Muscle of back (tissue), 11 donors: ENCODE data around the gene ARHGAP26. TPM values are rescaled to one million over a fixed set of nuclear protein-coding genes. Genes with fewer than 3 reads are reported as not detected.

Source experiments
- DNase-seq, 3 donors: peaks; one replicate each; pipeline versions ENCODE4 v3.0.0 to v3.0.0-alpha.2; 2013
- polyA plus RNA-seq, 10 donors: library from polyadenylated mRNA; unstranded; fragments of 120-200 nt; gene quantifications; one replicate each; pipeline ENCODE4 v1.2.1, GENCODE V29; 2013; ENCODE audit not compliant: insufficient read length in 10 of 10

The ARHGAP26 gene
- polyA plus RNA-seq, 10 donors: 10.7 to 23.3 (median 16.0) TPM

DNA sequence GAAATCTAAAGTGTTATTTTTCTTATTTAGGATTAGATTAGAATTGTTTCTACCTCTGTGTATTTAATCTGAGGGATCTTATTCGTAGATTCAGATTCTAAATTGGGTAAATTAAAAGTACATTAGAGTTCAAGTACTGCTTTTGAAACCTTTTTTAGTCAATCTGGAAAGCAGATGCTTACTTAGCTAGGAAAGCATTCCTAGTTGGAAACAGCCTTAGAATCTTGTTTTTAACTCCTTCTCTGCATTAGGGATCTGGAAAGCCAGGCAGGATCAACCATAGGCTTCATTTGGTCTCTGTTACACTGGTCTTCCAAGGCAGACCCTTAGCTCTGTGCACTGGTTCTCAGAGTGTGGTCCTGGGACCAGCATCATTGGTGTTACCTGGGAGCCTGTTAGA lies 385.9 kb downstream of the ARHGAP26 start:
- peak in 1 of 3 donors; percentile 47 for DNase-seq

- peak in 1 of 3 donors; percentile 44 for DNase-seq
Observed at GRCh38 chr5:143156572-143156971, 386.4 kb downstream of the ARHGAP26 start.

DNA sequence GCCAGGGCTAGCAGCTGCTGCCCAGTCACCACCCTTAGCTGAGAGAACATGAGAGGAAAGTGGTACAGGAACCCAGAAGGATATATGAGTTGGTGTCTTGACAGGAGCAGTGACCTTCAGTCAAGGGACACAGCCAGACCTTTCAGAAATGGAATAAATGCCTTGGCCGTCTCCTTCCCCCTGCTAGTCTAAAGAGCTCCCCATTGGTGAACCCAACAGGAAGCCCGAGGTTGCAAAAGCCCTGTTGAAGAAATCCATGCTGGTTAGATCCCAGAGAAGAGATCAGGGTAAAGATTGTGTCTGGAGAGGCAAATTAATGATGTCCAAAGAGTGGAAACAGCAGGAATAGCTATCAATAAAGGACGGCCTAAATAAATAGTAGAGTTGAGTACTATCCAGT lies 388.9 kb downstream of the ARHGAP26 start:
- DNase-seq: no peak

GRCh38 chr5:143161885-143162540 lies 391.8 kb downstream of the ARHGAP26 start:
- DNase-seq: peak in 1 of 3 donors; percentile 56

- DNase-seq: no peak
Observed at GRCh38 chr5:143162810-143163209, 392.6 kb downstream of the ARHGAP26 start.

GRCh38 chr5:143164557-143164956 lies 394.4 kb downstream of the ARHGAP26 start:
- no peak for DNase-seq

- DNase-seq: no peak
Observed at GRCh38 chr5:143165049-143165880, 395.1 kb downstream of the ARHGAP26 start.

DNA sequence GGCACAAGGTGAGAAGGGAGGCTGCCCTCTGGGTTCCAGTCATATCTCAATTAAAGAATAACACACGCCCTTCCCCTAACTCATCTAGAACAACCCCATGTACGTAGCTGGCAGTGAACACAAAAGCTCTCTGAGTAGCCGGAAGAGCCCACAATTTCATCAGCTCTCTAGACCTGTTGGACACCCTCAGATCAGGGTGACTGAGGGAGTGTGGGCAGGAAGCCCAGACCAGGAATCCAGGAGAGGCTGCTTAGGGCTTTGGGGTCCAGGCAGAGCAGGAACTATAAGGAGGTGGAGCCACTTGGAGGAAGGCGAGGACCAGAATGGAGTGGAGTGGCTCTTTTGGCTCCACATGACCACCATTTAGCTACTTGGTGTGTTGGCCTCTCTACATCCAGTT lies 395.9 kb downstream of the ARHGAP26 start:
- no peak for DNase-seq

GRCh38 chr5:143166661-143167420 lies 396.7 kb downstream of the ARHGAP26 start:
- DNase-seq: no peak

GRCh38 chr5:143168171-143168741 lies 398.1 kb downstream of the ARHGAP26 start:
- DNase-seq: peak; percentile 55 to 72 (median 59)

GRCh38 chr5:143168921-143169810 lies 399.0 kb downstream of the ARHGAP26 start:
- no peak for DNase-seq

GRCh38 chr5:143170104-143170503 lies 399.9 kb downstream of the ARHGAP26 start:
- DNase-seq: no peak

GRCh38 chr5:143170977-143171376 lies 400.8 kb downstream of the ARHGAP26 start:
- no peak for DNase-seq

- no peak for DNase-seq
Observed at GRCh38 chr5:143172739-143173138, 402.6 kb downstream of the ARHGAP26 start.

- DNase-seq: no peak
Observed at GRCh38 chr5:143173139-143173889, 403.1 kb downstream of the ARHGAP26 start.

GRCh38 chr5:143174714-143175398 lies 404.7 kb downstream of the ARHGAP26 start:
- DNase-seq: no peak

DNA sequence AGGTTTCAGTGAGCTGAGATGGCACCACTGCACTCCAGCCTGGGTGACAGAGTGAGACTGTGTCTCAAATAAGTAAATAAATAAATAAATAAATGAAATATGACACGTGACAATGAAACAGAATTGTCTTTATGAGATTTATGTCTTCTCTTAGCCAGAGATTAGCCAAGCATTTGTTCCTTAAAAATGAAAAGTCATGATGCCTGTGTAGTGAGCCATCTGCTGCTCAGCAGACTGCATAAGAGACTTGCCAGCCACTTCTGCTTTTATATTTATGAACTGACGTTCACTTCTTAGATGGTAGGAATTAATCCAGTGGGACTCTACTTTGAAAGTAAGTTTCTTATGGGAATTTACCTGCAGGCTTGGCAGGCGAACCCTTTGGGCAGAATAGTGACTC lies 405.9 kb downstream of the ARHGAP26 start:
- peak in 1 of 3 donors; percentile 32 for DNase-seq

- DNase-seq: peak in 2 of 3 donors; percentile 67 to 84
Observed at GRCh38 chr5:143177263-143177983, 407.2 kb downstream of the ARHGAP26 start.
